Gastroesophageal sphincter (tissue), 4 donors: ENCODE data around the gene DTL. TPM values are rescaled to one million over a fixed set of nuclear protein-coding genes. Genes with fewer than 3 reads are reported as not detected.

Experiments used
- ATAC-seq: fragments of 150-250 bp; one replicate; pipeline ENCODE4 v1.9.1; 2016; ENCODE audit warnings: mild to moderate bottlenecking, moderate library complexity
- H3K27ac ChIP-seq, 4 donors: fragments of 200-600 bp; sonication (generic) in 3 of 4; 1 replicate in 3 of 4; 2 replicates in 1 of 4; pipeline ENCODE4 v1.5.1; 2016 to 2019
- H3K27me3 ChIP-seq: fragments of 200-600 bp; sonication (generic); one replicate; pipeline ENCODE4 v1.5.1; 2019
- H3K36me3 ChIP-seq, 2 donors: fragments of 200-600 bp; sonication (generic); one replicate each; pipeline ENCODE4 v1.5.1; 2019; ENCODE audit warnings: control low read depth in 1 of 2
- H3K4me1 ChIP-seq, 3 donors: fragments of 200-600 bp; sonication (generic); 1 replicate in 2 of 3; 2 replicates in 1 of 3; pipeline ENCODE4 v1.5.1; 2016 to 2019; ENCODE audit warnings: control low read depth in 2 of 3
- H3K4me3 ChIP-seq, 2 donors: fragments of 200-600 bp; sonication (generic); one replicate each; pipeline ENCODE4 v1.5.1; 2019; ENCODE audit warnings: mild to moderate bottlenecking in 1 of 2, moderate library complexity in 1 of 2
- H3K9me3 ChIP-seq, 3 donors: fragments of 200-600 bp; sonication (generic); one replicate each; pipeline ENCODE4 v1.5.1; 2017 to 2019; ENCODE audit warnings: control low read depth in 2 of 3
- EP300 ChIP-seq: sonication (generic); formaldehyde crosslinking; IDR thresholded peaks from one replicate; pipeline ENCODE4 v1.6.1; 2017; ENCODE audit warnings: antibody characterized with exemption, mild to moderate bottlenecking
- POLR2A ChIP-seq, 2 donors: fragments of 450-650 bp; IDR thresholded peaks; one replicate each; pipeline ENCODE4 v1.6.1; 2017; ENCODE audit warnings: antibody characterized with exemption in 2 of 2, mild to moderate bottlenecking in 2 of 2, moderate library complexity in 1 of 2
- POLR2AphosphoS5 ChIP-seq: sonication (generic); formaldehyde crosslinking; IDR thresholded peaks from one replicate; pipeline ENCODE4 v1.6.1; 2017; ENCODE audit warnings: antibody characterized with exemption
- WGBS, 2 donors: methylation state at CpG; one replicate each; pipeline ENCODE4 v1.1.5; 2018; ENCODE audit warnings: low coverage in 1 of 2; 5-methylcytosine and 5-hydroxymethylcytosine counted together
- total RNA-seq, 4 donors: library from RNA; depleted of rRNA; stranded (reverse); fragments of >200 nt; gene quantifications; one replicate each; pipeline ENCODE4 v1.1.0, GENCODE V29; 2016
- TF ChIP-seq, protein P1 (sequence below), 4 experiments: fragments of 200-600 bp in 2 of 4; fragments of 450-650 bp in 2 of 4; sonication (generic) in 1 of 4; IDR thresholded peaks; one replicate each; pipeline ENCODE4 v1.5.1; 2017 to 2019; ENCODE audit warnings: antibody characterized with exemption in 4 of 4, mild to moderate bottlenecking in 2 of 4, moderate library complexity in 2 of 4

The DTL gene
- total RNA-seq, 4 donors from 2014 or later = 0.08 to 1.6 (median 0.54) TPM; not detected in 1

DNA sequence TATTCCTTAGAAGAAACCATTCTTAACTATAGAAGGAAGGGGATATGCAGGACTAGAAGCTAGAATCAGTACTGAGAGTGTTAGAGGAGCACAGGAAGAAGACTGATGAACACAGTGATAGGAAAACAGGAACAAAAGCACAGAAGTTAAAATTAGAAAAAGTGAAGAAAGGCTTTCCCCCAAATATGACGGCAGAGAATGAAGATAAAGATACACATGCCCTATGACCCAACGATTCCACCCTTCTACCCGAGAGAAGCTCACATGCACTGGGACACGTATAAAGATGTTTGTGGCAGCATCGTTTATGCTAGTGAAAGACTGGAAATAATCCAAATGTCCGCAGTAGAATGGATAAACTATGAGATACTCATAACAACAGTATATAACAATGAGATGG lies 74.2 kb downstream of the DTL start:
- Histone ChIP-seq H3K4me3 (no peak overlapping the region), H3K27me3 (no peaks in the 10 kb centered on the region), H3K36me3 (no peaks in the 10 kb centered on the region), H3K27ac (no peak overlapping the region), H3K9me3 (no peaks in the 10 kb centered on the region), H3K4me1 (peaks cover 0 to 38% (median 8%) of the 10 kb centered on the region in 3 donors)
- TF ChIP-seq POLR2AphosphoS5 (no peak), EP300 (no peak), POLR2A (IDR thresholded peaks at IDR 0.05) (no peak)
- TF ChIP-seq, protein P1, sequence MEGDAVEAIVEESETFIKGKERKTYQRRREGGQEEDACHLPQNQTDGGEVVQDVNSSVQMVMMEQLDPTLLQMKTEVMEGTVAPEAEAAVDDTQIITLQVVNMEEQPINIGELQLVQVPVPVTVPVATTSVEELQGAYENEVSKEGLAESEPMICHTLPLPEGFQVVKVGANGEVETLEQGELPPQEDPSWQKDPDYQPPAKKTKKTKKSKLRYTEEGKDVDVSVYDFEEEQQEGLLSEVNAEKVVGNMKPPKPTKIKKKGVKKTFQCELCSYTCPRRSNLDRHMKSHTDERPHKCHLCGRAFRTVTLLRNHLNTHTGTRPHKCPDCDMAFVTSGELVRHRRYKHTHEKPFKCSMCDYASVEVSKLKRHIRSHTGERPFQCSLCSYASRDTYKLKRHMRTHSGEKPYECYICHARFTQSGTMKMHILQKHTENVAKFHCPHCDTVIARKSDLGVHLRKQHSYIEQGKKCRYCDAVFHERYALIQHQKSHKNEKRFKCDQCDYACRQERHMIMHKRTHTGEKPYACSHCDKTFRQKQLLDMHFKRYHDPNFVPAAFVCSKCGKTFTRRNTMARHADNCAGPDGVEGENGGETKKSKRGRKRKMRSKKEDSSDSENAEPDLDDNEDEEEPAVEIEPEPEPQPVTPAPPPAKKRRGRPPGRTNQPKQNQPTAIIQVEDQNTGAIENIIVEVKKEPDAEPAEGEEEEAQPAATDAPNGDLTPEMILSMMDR (IDR thresholded peaks at IDR 0.05) = no peak
- ATAC-seq = no peak
- 24 to 50% methylated on average over 4 to 6 of the region's 6 CpGs for WGBS, 2 donors

DNA sequence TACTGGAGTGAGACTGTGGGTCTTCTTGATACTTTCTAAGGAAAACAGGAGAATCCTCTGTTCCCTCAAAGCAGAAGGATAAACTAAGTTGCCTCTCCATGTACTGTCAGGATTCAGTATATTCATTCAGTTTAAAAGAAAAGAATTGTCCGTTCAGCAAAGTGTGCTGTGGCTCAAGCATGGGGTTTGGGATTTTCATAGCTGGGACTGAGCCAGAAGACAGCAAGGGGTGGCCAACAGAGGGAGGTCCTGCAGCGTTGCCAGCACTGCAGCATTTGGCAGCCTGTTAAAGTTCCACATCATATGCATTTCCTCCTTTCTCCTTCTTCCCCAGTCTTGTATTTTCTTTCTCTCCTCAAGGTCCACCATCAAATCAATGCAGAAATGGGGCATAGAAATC lies 75.1 kb downstream of the DTL start:
- H3K36me3 ChIP-seq = no peaks in the 10 kb centered on the region
- WGBS, 2 donors = 0 to 5% methylated on average over 2 of the region's 2 CpGs
- no peak overlapping the region for H3K4me3 ChIP-seq
- TF ChIP-seq EP300 (no peak), POLR2A (IDR thresholded peaks at IDR 0.05) (no peak), POLR2AphosphoS5 (no peak)
- TF ChIP-seq, protein P1 (IDR thresholded peaks at IDR 0.05) = peak in 1 of 4 experiments; percentile 45
- H3K9me3 ChIP-seq = no peaks in the 10 kb centered on the region
- peak; percentile 50 for ATAC-seq
- peaks cover 0 to 31% (median 2%) of the 10 kb centered on the region in 3 donors for H3K4me1 ChIP-seq
- H3K27ac ChIP-seq = no peak overlapping the region
- no peaks in the 10 kb centered on the region for H3K27me3 ChIP-seq

DNA sequence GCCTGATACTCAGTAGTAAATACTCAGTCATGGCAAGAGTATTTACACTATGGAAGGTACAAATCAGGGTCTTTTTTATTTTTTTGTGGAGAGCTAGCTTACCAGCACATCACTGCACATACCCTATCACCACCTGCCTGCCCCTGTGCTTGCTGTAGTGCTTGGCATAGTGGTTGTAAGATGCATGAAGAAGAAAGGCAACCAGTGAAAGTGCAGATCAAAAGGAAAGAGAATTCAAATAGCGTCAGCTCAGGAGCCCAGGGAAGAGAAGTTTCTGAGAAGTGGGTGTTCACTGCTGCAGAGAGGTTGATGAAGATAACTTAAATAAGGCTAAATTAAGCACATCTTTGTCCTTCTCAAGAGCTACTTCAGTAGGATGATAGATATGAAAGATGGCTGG lies 76.0 kb downstream of the DTL start:
- H3K4me1 ChIP-seq = peaks cover 0 to 22% (median 2%) of the 10 kb centered on the region in 3 donors
- H3K4me3 ChIP-seq = no peak overlapping the region
- no peaks in the 10 kb centered on the region for H3K9me3 ChIP-seq
- ATAC-seq = no peak
- H3K27me3 ChIP-seq = no peaks in the 10 kb centered on the region
- TF ChIP-seq EP300 = no peak
- TF ChIP-seq, protein P1 (IDR thresholded peaks at IDR 0.05) = no peak
- TF ChIP-seq POLR2A (IDR thresholded peaks at IDR 0.05) = no peak
- no peaks in the 10 kb centered on the region for H3K36me3 ChIP-seq
- no peak overlapping the region for H3K27ac ChIP-seq
- WGBS, 2 donors = 100% methylated on average over 1 of the region's 1 CpG

GRCh38 chr1:212113706-212114105 lies 78.2 kb downstream of the DTL start:
- TF ChIP-seq, protein P1 (IDR thresholded peaks at IDR 0.05) = no peak
- TF ChIP-seq POLR2AphosphoS5 = no peak
- no peak for TF ChIP-seq POLR2A (IDR thresholded peaks at IDR 0.05)
- no peak for TF ChIP-seq EP300
- Histone ChIP-seq H3K27ac (no peak overlapping the region), H3K9me3 (no peaks in the 10 kb centered on the region), H3K27me3 (no peaks in the 10 kb centered on the region), H3K4me3 (no peak overlapping the region), H3K36me3 (no peaks in the 10 kb centered on the region), H3K4me1 (peaks cover 0 to 25% (median 2%) of the 10 kb centered on the region in 3 donors)
- 90 to 95% methylated on average over 2 of the region's 2 CpGs for WGBS, 2 donors
- no peak for ATAC-seq

- no peaks in the 10 kb centered on the region for H3K27me3 ChIP-seq
- 64 to 70% methylated on average over 7 of the region's 7 CpGs for WGBS, 2 donors
- no peak for ATAC-seq
- no peak overlapping the region for H3K4me3 ChIP-seq
- H3K4me1 ChIP-seq = peaks cover 0 to 13% (median 0%) of the 10 kb centered on the region in 3 donors
- H3K9me3 ChIP-seq = no peaks in the 10 kb centered on the region
- no peak overlapping the region for H3K27ac ChIP-seq
- TF ChIP-seq, protein P1 (IDR thresholded peaks at IDR 0.05) = no peak
- no peak for TF ChIP-seq POLR2A (IDR thresholded peaks at IDR 0.05)
- TF ChIP-seq EP300 = no peak
- no peak for TF ChIP-seq POLR2AphosphoS5
- no peaks in the 10 kb centered on the region for H3K36me3 ChIP-seq
These were observed 82.8 kb downstream of the DTL start for GRCh38 chr1:212118167-212118871.
